Stimulated activated CD4-positive, alpha-beta T cell treated with anti-CD3 and anti-CD28 coated beads, TNF-alpha, amount 100 ng/mL, for 48 hours (primary cell): ENCODE measurements around the gene DET1.
"Not testable (repeated sequence)": the region's sequence is repeated elsewhere in the genome, so short reads cannot be mapped to it uniquely, and the experiment has no call there.

Source experiments
- DNase-seq, 3 donors: peaks; one replicate each; pipeline ENCODE4 v3.0.0-alpha.2; 2020; ENCODE audit warnings: low read depth in 3 of 3

Gene DET1

GRCh38 chr15:88540350-88540749 lies 6.1 kb downstream of the DET1 start:
- DNase-seq: not testable (repeated sequence)

- no peak for DNase-seq
Measured at GRCh38 chr15:88539441-88539840, 7.0 kb downstream of the DET1 start.

GRCh38 chr15:88538972-88539371 lies 7.5 kb downstream of the DET1 start:
- no peak for DNase-seq

- no peak for DNase-seq
Measured at GRCh38 chr15:88537591-88538317, 8.7 kb downstream of the DET1 start.

- no peak for DNase-seq
Measured at GRCh38 chr15:88535607-88536313, 10.7 kb downstream of the DET1 start.

- DNase-seq: no peak
Measured at GRCh38 chr15:88535100-88535499, 11.4 kb downstream of the DET1 start.

- DNase-seq: no peak
Measured at GRCh38 chr15:88533376-88533775, 13.1 kb downstream of the DET1 start.

- DNase-seq: no peak
Measured at GRCh38 chr15:88529021-88529630, 17.4 kb downstream of the DET1 start.

GRCh38 chr15:88526247-88526879 lies 20.1 kb downstream of the DET1 start:
- DNase-seq: no peak

- no peak for DNase-seq
Measured at GRCh38 chr15:88525418-88525817, 21.1 kb downstream of the DET1 start.

- not testable (repeated sequence) for DNase-seq
Measured at GRCh38 chr15:88524094-88524493, 22.4 kb downstream of the DET1 start.

- no peak for DNase-seq
Measured at GRCh38 chr15:88518903-88519302, 27.6 kb downstream of the DET1 start.

GRCh38 chr15:88513195-88513594 lies 33.3 kb downstream of the DET1 start:
- DNase-seq: no peak

GRCh38 chr15:88512601-88513000 lies 33.9 kb downstream of the DET1 start:
- DNase-seq: no peak

GRCh38 chr15:88512078-88512477 lies 34.4 kb downstream of the DET1 start:
- DNase-seq: no peak

- no peak for DNase-seq
Measured at GRCh38 chr15:88511161-88511560, 35.3 kb downstream of the DET1 start.

- no peak for DNase-seq
Measured at GRCh38 chr15:88509964-88510363, 36.5 kb downstream of the DET1 start.

GRCh38 chr15:88509321-88509720 lies 37.2 kb downstream of the DET1 start:
- DNase-seq: no peak

GRCh38 chr15:88506628-88507027 lies 39.9 kb downstream of the DET1 start:
- no peak for DNase-seq

- no peak for DNase-seq
Measured at GRCh38 chr15:88505721-88506120, 40.8 kb downstream of the DET1 start.

- DNase-seq: no peak
Measured at GRCh38 chr15:88504445-88504844, 42.0 kb downstream of the DET1 start.

GRCh38 chr15:88498996-88499395 lies 47.5 kb downstream of the DET1 start:
- DNase-seq: no peak
